Panc1 (cell line): Measurements from ENCODE around the gene ALX1.

Experiments used
- CTCF ChIP-seq: fragments of 450-650 bp; IDR thresholded peaks from 2 replicates; pipeline ENCODE4 v1.5.1; 2017; ENCODE audit warnings: mild to moderate bottlenecking
- REST ChIP-seq, 2 experiments: IDR thresholded peaks; 2 replicates each; pipeline ENCODE4 v1.6.1; 2011 to 2012; ENCODE audit warnings: low read depth in 2 of 2, control low read depth in 1 of 2, low read length in 1 of 2, mild to moderate bottlenecking in 1 of 2, moderate library complexity in 1 of 2; ENCODE audit not compliant: insufficient read depth in 1 of 2

DNA sequence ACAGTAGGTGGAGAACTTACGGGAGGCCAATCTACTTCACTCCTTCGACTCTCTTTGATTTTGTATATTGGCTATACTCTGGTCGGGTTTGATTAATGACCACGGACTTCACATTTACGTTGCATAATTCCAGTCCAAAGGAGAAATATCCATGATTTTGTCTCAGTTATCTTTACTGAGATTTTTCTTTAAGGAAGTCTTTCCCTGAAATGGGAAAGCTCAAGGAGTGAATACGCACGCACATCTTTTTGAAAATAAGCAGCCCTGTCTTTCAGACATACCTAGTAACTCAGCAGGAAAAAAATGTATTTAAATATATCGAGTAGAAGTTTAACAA is 5.7 kb upstream of the ALX1 start:
- TF ChIP-seq CTCF (no peak), REST (IDR thresholded peaks at IDR 0.05; ENCODE audit: insufficient read depth in 1 of 2, low read depth in 2 of 2, low read length in 1 of 2) (no peak)
